Activated T-helper 1 cell treated with anti-CD3 and anti-CD28 coated beads, Interleukin-2, amount 50 U/mL, for 16 hours (primary cell): ENCODE measurements around the gene GASK1A.

Experiments
- DNase-seq, 2 donors: peaks; one replicate each; pipeline ENCODE4 v3.0.0-alpha.2; 2020; ENCODE audit warnings: low read depth in 1 of 2, low spot score in 1 of 2

The GASK1A gene

DNA sequence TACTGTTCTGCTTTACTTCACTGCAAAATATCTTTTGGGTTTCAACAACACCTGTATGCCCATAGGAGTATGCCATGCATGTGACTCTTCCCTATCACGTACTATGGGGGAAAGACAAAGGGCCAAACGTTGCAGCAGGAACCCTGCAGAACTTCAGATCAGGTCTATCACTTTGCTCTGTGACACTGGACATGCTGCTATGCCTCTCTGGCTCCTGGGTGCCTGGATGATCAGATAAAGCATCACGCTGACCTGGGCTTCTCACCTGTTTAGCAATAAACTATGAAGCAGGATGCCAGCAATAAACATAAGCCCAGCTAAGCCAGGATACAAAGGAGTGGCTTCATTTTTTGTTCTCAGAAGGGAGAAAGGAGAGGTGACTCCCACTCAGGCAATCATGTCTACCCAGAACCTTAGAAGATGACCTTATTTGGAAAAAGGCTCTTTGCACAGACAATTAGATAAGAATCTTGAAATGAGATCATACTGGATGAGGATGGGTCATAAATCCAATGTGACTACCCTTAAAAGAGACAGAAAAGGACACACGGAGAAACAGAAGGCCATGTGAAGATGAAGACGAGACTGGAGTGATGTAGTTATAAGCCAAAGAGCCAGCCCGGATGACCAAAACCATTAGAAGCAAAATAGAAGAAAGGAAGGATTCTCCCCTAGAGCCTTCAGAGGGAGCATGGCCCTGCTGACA, 107.5 kb downstream of the GASK1A start:
- DNase-seq = no peak

DNA sequence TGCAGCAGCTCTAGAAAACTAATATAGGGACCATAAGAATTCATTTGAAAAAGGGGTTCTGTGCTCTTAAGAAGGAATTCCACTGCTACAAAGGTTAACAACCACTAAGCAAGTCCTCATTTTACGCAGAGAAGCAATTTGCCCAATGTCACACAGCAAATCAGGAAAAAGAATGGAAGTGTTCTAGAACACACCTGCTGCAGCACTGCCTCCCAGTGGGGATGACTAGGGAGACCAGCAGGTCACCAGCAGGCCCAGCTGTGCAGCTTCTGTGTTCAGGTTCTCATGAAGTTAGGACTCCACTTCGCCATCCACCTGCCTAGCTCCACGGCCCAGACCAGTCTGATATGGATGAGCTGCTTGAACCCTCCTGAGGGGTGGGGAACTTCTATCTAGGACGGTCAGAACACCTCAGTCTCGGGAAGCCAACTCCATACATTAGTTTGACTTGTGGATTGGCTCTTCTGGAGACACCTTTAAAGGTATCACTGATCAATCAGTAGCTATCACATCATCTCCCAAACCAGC, 108.2 kb downstream of the GASK1A start:
- DNase-seq = no peak

DNA sequence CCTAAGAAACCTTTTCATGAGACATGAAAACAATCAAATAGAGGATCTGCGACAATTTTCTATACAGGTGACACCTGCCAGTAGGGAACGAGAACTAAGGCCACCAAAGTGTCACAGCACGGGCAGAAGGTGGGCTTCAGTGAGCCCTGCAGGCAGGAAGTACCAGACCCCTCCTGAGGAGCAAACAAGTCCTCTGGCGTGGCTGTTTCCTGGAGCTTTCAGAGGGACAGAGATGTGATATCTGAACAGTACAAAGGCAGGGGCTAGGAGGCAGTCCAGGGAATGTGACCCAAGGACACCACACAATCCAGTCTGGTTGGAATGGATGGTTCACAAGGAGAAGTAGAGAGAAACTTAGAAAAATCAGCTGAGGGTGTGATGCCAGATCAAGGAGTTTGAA, 110.0 kb downstream of the GASK1A start:
- DNase-seq = no peak

DNA sequence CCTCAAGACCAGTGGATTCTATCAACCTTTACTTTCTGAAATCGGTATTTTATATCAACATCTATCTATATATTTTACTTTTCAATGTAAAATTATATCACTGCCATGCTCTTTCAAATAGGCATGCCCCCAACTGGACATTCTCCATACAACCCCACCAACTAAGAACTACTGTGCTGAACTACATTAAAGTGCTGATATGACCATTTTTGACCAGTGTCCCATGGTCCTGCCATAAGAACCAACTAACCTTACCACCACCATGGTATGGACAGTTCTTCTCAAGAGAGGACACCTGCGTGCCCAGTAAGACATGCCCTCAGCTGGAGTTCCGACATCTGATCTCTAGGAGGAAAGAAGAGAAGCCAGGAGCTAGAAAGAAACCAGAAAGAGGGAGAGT, 111.1 kb downstream of the GASK1A start:
- no peak for DNase-seq

DNA sequence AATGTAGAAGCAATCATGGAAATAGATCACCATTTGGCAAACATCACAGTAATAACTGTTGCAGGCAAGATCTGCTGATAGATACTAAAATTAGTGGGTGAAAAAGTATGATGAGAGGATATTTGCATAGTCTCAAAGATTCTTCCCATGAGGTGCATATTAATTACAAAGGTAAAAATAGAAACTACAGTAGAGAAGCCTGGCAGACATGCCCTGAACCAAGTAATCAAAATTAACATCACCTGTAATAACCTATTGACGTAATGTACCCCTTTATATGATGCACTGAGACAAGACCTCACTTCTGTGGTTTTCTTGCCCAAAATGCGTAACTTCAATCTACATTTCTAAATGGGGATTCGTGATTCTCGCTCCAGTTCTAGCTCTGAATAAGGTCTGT, 112.4 kb downstream of the GASK1A start:
- DNase-seq = no peak

DNA sequence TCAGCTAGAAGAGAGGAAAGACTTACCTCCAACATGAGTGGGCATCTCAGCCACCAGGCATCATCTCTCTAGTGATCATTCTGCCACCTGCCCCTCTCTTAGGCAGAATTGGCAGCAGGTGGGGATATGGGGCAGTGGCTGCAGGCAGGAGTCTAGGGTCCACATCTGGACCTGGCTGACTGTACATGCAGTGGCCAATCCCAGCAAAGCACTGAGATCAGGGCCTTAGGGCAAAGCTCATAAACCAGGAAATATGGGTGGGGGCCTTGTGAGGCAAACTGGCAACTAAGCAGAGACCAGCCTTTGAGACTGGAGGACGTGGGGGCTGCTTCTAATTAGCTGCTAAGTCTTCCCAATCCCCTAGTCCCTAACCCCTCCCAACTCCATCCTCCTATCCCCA, 113.9 kb downstream of the GASK1A start:
- DNase-seq = no peak

DNA sequence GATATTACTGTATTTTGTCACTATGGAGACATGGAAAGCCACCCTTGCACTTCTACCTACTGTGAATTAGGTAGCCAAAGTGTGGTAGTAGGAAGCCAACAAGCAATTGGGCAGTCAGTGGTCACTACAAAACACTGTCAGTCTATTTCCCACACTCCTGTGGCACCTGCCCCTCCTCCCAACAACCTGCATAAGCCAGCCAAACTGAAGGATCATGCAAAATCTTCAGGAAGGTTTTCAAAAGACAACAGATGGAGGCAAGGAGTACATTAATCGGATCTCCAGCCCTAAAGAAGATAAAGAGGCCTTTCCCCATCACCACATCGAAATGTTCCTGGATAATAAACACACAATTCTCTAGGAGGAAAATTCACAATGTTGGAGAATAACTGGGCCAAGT, 114.9 kb downstream of the GASK1A start:
- DNase-seq = no peak

DNA sequence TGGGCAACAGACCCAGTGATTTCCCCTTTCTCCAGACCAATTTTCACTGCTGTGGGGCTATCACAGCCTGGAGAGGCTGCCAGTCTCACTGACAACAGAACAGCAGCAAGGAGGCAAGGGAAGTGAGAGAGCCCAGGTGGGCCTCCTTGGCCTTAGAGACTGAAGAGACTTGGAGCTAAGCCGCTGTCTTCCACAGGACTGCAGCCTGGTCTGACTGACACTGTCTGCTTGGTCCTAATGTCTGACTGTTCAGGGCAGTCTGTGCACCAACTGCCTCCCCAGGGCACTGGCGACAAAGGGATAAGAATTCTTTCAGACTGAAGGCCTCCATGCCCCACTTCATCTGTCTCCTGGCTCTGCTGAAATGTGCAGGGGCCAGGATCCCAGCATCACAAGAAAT, 115.3 kb downstream of the GASK1A start:
- no peak for DNase-seq

DNA sequence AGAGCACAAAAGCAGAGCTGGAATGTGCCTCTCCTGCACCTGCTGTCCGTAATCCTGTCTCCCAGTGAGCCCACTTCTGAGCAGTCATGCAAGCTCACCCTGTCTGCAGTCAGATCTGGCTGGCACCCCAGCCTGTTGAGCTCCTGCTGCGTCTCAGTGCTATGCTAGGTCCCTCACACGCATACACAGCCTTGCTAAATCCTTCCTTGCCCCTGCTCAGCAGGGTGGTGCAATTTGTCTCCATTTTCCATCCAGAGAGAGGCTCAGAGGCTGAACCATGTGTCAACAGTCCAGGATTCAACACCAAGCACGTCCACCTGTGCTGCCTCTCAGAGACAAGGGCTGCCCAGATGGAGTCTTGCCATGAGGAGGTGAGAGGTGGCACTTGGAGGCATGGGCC, 115.7 kb downstream of the GASK1A start:
- no peak for DNase-seq

DNA sequence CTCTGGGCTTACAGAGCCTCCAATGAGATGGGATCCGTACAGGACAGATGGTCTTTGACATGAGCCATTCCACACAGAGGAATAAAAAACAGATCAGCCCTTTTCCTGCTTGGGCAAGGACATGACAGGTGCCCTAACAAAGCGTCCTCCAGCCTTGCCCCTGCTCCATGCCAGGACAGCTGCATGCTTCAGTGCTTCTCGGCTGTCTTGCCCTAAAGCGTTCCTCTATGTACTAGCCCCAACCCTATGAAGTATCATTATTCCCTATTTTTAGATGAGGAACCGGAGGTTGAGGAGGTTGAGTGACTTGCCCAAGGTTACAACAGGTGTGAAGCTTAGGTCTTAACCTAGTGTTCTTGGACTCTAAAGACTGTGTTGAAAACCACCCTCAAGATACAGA, 116.3 kb downstream of the GASK1A start:
- no peak for DNase-seq

DNA sequence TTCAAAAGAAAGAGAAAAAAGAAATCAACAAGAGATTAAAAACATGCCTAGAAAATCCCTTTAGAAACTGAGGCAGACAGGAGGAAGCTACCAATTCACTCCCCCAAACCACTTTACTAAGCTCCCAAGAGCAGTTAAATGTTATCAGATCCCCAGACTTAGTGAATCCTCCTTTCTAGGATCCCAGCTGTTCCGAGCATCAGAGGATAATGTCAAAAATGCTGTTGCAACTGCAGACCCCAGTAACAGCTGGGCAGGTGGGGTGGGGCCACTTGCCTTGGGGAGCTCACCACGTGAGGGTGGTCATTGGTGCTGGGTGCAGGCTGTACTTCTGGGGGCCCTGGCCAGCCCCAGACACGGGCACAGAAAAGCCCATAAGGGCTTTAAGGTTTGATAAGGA, 117.7 kb downstream of the GASK1A start:
- DNase-seq = no peak

DNA sequence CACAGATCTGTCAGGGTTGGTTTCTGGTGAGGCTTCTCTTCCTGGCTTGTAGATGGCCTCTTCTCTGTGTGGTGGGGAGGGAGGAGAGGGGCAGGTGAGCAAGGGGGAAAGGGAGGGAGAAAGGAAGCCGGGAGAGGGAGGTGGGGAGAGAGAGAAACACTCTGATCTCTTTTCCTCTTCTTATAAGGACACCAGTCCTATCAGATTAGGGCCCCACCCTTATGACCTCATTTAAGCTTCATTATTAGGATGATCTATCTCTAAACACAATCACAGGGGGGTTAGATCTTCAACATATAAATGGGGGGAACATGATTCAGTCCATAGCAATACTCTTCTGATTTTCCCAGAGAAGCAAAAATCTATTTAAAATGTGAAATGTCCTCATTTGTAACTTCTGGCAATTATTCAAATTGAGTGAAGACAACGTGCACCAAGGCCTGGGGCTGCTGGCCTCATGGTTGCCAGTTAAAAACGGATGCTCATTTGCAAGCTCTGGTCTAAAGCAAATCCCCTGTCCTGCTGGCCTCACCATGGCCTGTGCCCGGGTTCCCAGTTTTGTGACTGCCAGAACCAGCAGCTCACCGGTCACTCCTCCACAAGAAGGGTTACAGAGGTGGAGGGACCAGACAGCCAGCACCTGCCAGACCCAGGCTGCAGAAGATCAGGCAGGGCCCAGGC, 118.4 kb downstream of the GASK1A start:
- no peak for DNase-seq

DNA sequence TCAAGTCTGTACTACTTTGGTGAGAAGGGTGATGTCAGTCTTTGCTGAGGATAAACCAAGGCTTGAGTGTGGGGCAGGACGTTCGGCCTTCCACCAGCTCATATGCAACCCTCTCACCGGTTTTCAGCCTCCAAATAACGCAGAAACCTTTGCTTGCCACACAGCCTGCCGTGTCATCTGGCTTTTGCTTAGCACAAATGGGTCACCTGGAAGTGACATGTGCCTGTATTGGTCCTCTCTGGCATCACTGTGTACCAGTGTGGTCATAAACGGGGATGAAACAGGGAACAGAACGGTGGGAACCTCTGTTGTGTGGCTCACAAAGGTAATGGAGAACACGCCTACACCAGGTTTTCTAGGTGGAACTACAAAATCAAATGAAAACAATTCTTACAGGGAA, 119.7 kb downstream of the GASK1A start:
- no peak for DNase-seq

DNA sequence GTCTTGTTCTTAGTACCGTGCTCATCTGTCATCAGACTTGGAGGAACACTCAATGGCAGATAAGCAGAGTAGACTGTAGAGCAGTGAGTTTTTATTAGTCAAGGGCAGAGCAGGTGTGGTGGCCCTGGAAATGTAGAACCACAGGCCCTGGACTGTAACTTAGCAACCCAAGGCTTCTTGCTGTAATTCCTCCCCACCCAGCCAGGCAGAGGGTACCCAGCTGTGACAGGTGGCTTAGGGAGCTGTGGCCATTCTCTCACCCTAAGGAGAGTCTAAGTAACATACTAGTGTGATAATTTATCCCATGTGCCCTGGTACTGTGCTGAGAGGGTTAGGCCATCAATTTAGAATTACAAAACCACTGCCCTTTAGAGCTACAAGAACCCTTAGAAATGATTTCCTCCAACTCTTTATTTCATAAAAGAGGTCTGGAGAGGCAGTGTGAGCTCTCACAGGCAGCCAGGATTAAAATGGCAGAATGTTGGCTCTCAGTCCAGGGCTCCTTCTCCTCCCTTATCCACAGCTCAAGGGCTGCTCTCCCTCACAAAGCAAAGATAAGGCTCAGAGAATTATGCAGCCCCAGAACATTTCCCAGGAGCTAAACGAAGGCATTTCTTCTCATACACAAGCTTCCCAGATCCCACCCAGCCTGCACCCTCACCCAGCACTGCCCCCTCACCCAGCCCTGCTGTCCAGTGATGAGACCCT, 123.8 kb downstream of the GASK1A start:
- no peak for DNase-seq

DNA sequence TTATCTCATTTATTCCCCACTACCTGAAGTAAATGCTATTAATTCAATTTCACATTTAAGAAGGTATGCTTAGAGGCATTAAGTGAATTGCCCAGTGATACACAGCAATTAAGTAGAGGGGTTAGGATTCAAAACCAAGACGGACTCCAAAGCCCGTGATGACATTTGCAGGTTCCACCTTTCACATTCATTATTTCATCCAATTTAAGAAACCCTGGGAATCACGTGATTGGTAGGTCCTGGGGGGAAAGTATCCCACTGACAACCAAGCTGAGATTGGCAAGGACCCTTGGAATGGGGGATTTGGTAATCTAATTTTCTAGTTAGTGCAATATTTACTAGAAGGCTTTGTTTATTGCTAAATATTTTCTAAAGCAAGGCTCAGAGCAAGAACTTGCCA, 124.9 kb downstream of the GASK1A start:
- no peak for DNase-seq

DNA sequence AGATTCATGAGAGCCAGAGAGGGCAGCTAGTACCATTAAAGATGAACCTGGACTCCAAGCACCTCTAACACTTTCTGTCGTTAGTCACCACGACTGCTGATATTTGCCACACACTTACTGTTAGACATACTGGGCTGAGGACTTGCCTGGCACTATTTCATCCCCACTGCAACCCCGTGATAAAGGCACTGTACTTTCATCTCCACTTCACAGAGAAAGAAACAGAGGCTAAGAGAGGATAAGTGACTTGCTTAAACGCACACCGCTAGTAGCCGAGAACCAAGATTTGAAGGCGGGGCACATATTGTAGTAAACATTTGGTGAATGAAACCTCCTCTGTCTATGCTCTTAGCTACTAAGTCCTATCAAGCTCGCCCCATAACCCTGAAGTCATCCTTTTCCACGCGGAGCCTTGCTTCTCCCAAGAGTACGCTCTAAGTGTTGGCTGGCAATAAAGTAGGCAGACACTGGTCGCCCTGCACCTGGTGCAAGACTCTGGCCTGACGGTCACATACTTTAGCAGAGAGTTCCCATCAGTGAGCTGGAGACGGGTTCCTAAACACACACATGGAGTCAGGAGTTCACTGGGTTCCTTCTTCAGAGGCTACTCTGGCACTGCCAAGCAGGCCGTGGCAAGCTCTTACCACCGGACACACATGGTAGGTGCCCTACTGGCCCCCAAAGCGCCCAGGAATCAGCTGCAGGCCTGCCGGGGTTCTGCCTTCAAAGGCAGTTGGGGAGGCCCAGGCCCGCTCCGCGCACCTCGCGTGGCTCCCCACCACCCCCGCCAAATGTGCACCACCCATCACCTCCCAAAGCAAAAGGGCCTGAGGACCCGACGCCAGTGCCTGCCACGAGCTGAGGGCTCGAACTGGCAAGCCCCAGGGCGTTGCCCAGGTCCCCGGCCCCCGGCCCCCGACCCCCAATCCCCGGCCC, 125.8 kb downstream of the GASK1A start:
- peak in 1 of 2 donors; percentile 5 for DNase-seq

DNA sequence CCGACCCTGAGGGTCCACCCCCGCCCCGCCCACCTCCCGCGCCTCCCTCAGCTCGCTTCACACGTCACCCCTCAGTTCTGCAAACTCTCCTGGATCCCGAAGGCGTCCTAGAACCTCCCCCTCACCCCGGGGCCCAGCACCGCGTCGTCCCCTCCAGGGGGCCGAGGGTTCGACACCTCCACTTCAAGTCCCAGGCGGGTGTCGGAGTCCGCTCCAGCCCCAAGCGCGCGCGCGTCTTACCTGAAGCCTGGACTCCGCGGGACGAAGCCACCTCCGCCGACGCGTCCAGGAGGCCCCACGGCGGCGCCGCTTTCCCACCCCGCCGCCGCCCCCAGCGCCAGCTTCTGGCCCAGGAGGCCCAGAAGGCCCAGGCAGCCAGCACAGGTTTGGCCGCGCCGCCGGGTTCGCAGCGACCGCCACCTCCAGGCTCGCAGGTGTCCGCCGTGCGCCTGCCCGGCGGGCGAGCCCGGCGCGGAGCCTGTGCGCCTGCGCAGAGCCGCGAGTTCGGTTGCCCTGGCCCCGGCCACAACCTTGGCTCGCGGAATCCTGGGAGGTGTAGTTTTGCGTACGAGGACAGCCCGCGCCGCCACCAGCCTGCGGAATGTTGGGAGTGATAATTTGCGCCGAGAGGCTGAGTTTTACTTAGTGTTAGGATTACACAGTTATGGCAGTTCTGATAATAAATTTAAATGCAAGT, 126.6 kb downstream of the GASK1A start, which contains the start of gene POMGNT2:
POMGNT2 (minus strand) TSS at position 484 of the 697 bp plus-strand sequence. CDS start 24,648 bp downstream, outside the sequence.
- peak; percentile 65 to 79 for DNase-seq

DNA sequence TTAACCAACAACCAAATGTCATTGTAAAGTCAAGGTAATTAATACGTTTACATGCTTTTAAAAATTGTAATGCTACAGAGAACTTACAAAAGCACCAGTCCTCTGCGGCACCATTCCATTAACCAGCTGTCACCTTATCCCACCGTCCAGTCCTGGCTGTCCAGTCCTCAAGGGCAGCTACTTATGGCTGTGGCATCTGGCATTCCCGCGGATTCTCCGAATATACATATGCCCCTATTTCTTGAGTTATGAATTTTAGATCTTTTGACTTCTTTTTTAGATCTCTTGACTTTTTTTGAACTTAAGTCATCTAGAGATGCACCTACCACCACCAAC, 127.2 kb downstream of the GASK1A start:
- DNase-seq = no peak
